ENCODE measurements around the gene BBS9.

GRCh38 chr7:33142585-33142984 lies 13.2 kb downstream of the BBS9 start:
- no peak for TF ChIP-seq CTCF (IDR thresholded peaks at IDR 0.05)
- TF ChIP-seq POLR2A (IDR thresholded peaks at IDR 0.05) = no peak

Measured in right lobe of liver (tissue), 4 donors.